IPS-18c (cell line): ENCODE data around the gene CAMK1G.

Source experiments
- H3K4me3 ChIP-seq: 2 replicates; pipeline ENCODE4 v1.7.0; 2013; ENCODE audit warnings: low read depth, mild to moderate bottlenecking, low read length, moderate library complexity; ENCODE audit not compliant: insufficient read depth
- H3K9me3 ChIP-seq: one replicate; pipeline ENCODE4 v1.6.1; 2013; ENCODE audit warnings: mild to moderate bottlenecking, low read length, moderate library complexity; ENCODE audit not compliant: control insufficient read depth, insufficient read depth

CAMK1G gene

DNA sequence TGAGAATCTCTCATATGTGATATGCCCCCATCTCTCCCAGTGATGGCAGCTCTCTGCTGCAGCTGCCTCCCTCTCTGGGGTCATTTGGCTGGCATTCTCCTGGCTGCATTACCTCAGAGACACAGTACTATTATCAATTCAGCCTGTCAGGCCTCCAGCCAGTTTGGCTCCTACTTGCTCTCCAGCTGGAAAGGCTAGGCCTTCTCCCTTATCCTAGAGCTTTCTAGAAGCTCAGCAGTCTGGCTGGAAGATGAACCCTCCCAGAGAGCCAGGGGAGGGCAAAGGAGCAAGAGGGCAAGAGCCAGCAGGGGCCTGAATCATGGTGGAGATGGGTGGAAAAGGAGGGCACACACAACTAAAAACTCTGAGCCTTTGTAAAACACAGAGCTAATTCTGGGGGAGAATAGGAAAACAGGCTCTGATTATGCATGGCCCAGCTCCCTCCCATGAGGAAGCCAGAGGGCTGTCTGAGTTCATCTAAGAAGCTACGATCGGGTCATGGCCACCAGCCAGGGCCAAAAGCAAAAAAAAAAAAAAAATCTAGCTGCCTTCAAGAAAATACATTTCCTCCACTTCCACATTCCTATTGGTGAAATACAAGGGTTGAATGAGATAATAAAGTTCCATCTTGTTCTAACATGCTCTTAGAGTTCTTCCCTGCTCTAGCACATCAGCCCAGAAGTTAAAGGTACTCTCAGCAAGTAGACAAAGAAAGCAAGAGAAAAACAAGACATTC lies 59.9 kb downstream of the CAMK1G start:
- Histone ChIP-seq H3K9me3 (no peaks in the 10 kb centered on the region), H3K4me3 (no peak overlapping the region)

DNA sequence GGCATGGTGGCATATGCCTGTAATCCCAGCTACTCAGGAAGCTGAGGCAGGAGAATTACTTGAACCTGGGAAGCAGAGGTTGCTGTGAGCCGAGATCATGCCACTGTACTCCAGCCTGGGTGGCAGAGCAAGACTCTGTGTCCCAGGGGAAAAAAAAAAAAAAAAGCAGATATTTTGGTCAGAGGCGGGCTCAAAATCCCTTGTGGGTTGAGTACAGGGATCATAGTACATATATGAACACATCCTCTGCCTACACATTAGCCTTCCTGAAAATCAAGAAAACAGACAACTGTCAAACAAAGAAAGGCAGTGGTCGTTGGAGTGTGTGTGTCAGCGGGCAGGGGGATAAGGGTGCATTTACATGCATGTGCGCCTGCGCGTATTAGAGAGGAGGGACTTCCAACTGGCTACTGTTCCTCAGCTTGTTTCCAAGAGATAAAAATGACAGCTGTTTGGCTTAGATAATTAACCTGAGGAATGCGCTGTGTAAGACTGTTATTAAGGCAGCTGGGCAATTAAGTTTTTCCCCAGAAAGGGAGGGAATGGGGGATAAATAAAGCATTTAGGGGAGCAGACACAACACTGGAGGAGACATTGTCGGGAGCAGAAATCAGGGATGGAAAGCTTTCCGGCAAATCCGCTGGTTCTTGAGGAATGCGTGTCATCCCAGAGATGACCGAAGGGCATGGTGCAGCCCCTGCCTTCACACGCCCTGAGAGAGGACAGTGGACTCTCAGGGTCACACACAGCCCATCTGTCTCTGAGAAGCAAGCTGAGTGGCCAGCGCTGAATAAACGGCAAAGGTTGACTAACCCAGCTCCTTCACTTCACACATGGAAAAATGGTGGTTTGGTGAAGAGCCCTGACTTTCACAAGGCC lies 62.3 kb downstream of the CAMK1G start:
- Histone ChIP-seq H3K9me3 (no peaks in the 10 kb centered on the region), H3K4me3 (no peak overlapping the region)

DNA sequence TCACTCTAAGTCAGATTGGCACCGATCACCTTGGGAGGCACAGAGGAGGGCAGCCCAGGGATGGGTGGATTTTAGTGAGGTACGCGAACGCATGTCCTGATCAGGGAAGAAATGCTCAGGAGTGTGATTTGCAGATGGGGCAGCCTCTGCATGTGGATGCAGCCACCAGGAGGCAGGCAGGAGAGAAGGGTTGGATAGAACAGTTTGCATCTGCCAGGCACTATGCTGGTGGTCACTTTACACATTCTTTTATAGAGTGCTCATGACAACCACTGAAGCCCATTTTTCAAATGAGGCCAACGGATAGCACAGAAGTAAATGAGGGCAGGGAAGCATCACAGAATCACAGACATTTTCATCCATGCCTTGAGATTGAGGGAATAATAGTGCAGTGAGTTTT lies 63.0 kb downstream of the CAMK1G start:
- no peak overlapping the region for H3K4me3 ChIP-seq

DNA sequence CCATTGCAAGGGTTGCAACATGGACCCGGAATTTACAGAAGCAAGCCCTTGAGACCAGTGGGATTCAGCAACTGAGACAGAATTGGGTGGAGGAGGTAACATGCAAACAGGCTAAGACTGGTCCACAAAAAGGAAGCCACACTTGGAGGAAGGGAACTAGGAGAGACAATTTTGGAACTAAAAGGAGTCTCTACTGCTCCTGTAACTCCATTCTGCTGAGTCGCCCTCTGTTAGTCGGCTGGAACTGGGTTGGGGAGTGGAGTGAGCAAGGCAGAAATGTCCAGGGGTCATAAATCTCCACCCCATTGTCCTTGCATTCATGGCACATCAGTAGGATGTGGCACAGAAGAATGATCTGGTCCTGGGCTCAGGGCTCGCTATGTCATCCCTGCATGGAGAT lies 63.6 kb downstream of the CAMK1G start:
- no peak overlapping the region for H3K4me3 ChIP-seq
- H3K9me3 ChIP-seq: no peaks in the 10 kb centered on the region

More for the DNA sequence above, 63.0 kb downstream of the CAMK1G start:
- H3K9me3 ChIP-seq: no peaks in the 10 kb centered on the region

DNA sequence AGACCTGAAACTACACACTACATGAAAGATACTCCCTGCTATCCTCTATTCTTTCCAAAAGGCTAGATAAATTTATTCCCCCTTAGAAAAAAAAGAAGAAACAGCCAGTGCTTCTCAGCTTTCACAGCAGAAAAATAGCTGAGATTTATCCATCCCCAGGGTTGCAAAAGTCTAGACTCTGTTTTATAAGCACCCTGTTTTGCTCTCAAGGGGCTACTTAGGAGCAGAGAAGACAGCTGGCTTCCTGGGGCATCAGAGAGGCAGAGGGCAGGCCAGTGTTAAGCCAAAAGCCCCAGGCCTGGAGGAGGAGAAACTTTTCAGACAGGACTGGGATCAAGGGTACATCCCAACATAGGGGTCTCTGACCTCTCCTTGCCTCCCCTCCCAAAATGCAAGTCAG lies 64.8 kb downstream of the CAMK1G start:
- no peaks in the 10 kb centered on the region for H3K9me3 ChIP-seq

DNA sequence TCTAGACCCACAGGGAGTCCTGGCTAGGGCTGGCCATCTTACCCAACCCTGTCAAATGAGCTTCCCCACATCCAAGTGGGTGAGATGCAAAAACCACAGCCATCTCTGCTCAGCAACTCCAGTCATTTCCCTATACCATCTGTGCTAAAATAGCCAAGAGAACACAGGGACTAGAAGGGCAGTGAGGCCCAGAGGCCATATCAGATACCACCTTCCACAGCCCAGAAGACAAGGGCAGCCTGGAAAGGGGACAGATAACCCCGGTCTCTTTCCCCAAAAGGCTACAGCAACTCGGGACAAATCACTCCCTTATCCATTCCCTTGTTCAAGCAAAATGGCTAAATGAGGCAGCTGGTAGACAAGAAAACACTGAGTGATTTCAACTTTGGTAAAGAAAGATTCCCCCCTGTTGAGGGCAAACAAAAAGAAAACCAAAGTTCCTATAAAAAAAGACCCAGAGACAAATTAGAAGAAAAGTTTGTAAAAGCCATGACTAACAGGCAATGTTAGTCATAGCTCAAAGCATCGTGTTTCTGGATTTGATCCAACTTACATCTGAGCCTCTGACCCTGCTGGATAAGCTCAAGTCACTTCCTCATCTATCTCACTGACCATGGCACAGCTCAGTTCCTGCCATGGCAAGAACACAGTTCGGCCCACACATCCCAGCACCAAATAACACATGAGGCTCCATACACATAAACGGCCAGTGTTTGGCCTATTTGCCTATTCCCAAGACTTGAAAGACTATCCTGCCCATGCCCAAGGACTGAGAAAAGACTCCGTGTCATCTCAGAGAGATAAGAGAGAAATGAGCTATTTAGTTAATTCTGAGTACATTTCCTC lies 65.6 kb downstream of the CAMK1G start:
- no peaks in the 10 kb centered on the region for H3K9me3 ChIP-seq
- no peak overlapping the region for H3K4me3 ChIP-seq

More for the DNA sequence above, 64.8 kb downstream of the CAMK1G start:
- H3K4me3 ChIP-seq: no peak overlapping the region

DNA sequence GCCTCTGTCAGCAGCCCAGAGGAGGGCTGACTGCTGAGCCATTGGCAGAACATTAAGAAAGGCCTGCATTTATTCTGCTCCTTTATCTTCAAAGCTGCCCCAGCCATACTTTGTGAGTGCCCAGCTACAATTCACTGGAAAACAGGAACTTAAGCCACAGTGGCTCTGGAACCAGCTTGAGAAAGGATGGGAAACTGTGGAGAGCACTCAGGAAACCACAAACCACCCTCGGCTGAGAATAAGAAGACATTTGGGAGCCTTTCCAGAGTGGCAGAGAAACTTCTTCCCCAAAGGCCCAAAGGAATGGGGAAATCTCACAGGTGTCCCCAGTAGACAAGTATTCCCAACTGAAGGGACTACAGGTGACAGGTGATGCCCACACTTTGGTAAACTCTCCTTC lies 66.9 kb downstream of the CAMK1G start:
- Histone ChIP-seq H3K4me3 (no peak overlapping the region), H3K9me3 (no peaks in the 10 kb centered on the region)

DNA sequence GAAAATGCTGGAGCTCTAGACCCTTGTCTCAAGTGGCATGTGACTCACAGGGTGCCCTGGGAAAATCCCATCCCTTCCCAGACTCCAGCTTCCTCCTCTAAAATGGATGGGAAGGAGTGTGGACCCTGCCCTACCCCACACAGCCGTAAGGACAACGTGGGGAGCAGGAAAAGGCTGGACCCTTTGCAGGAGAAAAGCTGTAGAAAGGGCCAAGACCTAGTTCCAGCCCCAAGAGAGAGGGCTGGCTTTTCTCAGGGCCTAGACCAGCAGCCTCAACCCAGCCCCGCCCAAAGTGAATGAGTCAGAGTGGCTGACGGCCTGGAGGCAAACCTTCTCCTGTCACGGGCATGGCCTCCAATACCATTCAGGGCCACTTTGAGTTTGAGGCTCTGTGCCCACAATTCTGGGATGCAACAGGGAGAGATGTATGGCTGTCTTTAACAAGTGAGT lies 67.6 kb downstream of the CAMK1G start:
- Histone ChIP-seq H3K4me3 (no peak overlapping the region), H3K9me3 (no peaks in the 10 kb centered on the region)

DNA sequence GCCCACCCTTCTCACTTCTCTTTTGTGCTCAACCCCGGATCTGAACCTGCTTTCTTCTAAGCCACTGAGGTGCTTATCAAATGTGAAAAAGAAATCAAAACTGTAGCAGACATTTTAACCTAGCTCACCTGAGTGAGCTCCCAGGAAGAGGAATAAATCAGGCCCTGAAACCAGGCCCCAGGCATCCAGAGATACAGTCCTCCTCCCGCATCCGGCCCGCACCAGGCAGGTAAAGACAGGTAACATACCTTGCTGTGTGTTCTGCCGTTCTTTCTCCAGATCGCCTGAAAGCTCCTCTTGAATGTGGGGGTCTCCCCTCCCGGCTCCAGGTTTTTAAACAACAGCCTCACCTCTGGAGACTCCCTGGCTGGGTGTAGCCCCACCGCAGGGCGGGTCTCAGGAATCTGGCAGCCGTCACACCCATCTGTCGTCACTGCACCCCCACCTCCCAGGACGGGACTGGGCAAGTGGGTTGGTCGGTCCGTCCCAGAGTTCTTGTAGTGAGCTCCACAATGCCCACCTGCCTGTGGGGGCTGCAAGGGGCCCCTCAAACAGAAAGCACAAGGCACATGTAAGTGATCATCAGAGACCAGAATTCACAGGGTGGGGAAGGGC lies 68.7 kb downstream of the CAMK1G start, which contains the start of gene LAMB3:
TSS of gene LAMB3 (minus strand) at position 305 of the 615 bp plus-strand sequence. CDS start 1,481 bp downstream, outside the sequence.
- Histone ChIP-seq H3K4me3 (no peak within 1 kb of the TSS), H3K9me3 (no peaks in the 10 kb centered on the region)

DNA sequence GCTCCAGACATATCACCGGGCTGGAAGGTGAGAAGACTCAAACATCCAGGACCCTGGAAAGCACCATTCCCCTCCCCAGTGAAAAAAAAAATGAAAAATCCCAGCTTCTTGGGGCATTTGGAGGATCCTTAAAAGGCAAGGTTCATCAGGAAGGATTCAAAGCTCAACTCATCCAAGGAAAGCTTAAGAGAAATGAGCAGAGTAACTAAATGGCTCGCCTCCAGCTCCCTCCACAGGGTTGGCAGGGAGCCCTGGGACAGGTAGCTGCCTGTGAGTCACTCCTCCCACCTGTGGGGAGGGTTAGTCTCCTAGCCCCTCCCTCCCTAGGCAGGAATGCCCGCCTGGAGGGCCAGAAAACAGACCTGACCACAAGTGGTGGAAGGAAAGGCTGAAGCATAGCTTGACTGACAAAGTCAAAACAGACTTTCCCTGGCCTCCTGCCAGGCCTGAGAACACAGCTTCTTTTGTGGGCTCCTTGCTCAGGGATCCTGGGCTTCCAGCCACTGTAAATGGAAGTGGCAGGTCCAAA lies 69.4 kb downstream of the CAMK1G start:
- Histone ChIP-seq H3K9me3 (no peaks in the 10 kb centered on the region), H3K4me3 (no peak overlapping the region)

DNA sequence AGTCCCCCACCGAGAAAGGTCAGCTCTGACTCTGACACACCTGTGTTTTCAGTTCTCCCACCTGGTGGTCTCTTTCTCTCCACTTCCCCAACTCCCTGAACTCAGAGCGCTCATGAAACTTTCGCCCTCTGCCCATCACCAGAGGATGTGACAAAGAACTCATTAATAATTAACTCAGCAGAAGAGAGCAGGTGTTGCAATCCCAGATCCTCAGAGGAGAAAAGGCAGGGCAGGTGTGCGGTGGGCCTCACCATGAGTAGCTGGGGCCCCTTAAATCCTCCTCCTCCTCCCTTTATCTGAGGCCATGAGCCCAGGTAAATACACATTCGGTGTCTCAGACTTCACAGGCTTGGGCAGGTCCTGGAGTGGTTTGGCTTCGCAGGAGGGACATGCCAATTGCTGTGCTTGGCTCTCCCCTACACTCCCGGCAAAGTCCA lies 70.4 kb downstream of the CAMK1G start:
- Histone ChIP-seq H3K9me3 (no peaks in the 10 kb centered on the region), H3K4me3 (no peak overlapping the region)

DNA sequence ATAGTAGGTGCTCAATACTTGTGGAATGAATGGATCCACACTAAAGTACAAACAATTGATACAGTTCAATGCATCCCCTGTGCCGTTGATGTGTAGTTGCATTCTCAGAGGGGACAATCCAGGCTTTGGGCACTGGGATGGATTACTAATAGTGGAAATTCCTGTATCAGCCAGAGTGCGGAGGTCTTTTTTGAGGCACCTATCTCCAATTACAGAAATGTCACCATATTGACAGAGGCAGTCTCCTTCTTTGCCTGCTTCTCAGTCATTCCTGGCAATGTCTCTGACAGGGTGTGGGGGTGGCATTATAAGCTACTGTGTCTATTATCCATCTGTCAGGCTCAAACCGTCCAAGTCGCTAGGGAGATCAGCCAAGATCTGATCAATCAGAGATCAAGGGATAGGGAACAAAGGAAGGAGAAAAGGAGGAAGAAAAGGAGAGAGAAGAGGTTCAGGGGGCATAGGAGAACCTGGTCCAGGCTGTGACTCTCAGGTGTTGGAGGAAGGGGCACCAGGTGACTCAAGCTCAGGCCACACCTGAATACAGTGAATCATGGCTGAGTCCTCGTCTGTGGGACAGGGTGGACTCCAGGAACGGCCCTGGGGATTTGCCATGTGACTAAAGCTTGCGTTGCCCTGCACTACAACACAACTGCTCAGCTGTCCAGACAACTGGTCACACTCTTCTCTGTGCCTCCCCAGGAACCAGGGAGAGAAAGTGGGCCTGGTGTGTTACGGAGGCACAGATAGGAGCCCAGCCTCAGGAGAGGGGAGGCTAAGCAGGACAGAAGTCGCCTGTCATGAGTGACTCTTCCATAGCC lies 72.1 kb downstream of the CAMK1G start:
- Histone ChIP-seq H3K4me3 (no peak overlapping the region), H3K9me3 (no peaks in the 10 kb centered on the region)

DNA sequence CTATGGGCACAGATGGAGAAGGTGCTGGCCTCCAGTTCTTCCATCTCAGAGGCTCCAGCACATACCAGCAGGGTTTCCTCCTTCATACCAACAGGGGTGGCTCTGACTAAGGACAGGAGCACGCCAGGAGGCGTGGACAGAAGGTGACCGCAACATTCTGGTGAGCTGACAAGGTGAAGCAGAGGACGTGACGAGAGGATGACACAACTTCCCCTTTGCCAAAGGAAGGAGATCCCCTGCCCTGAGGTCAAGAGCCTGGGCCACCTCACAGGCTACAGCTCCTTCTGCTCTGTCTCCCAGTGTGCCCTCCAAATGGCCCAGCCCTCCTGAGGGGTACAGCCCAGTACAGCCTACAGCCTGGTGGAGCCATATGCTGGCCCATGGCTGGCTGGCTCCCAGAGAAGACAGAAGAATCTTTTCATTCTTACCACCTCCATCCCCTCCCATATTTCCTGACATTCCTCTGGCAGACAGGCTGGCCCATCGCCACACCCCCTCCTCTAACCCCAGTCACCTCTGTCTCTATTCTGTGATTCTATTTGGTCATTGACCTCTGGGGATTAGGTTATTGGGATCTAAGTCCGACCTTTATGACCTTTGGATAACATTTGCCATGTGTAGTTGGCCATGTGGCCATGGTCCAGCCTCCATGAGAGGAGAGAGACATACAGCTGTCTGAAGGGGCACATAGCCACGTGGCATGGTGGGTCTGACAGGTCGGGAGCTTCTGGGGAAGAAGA lies 73.8 kb downstream of the CAMK1G start:
- Histone ChIP-seq H3K4me3 (no peak overlapping the region), H3K9me3 (no peaks in the 10 kb centered on the region)

DNA sequence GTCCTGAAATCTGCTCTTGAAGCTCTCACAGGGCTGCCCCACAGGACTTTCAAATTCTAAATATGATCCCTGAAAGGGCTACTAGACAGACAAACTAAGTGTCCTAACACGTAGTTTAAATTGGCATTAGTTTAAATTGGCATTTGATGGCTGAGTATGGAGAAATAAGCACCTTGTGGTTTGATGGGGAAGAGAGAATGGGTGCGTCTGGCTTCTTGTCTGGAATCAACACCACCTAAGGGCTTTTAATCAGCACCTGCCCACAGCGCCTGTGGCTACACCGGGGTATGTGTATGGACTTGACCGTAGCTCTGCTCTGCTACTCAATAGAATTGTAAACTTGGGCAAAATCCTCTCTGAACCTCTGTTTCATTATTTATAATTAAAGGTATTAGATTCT lies 74.4 kb downstream of the CAMK1G start:
- Histone ChIP-seq H3K4me3 (no peak overlapping the region), H3K9me3 (no peaks in the 10 kb centered on the region)

DNA sequence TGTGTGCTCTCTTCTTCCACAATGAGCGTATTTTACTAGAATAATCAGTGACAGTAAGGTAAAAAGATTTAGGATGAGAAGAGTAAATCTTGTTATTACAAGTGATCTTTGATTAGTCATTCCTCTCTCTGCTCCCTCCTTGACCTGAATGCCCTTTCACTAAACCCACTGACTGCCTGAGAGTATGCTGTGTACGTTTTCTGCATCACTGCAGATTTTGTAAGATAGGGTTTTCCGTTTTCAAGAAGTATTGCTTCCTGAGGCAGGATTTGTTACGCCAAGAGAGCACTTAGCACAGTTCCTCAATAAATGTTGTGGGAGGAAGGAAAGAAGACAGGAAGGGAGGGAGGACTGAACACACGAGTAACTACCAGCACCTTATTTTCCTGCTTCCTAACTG lies 76.4 kb downstream of the CAMK1G start:
- H3K4me3 ChIP-seq: no peak overlapping the region
- H3K9me3 ChIP-seq: no peaks in the 10 kb centered on the region
